H54 (cell line): ENCODE data around the gene BABAM2.
"Not testable (repeated sequence)": the region's sequence is repeated elsewhere in the genome, so short reads cannot be mapped to it uniquely, and the experiment has no call there.

Source experiments
- DNase-seq: peaks from one replicate; pipeline ENCODE4 v3.0.0; 2011; ENCODE audit warnings: low spot score, mixed read lengths; ENCODE audit not compliant: insufficient read length
- FAIRE-seq: peaks from 3 replicates; lab custom pipeline; 2011; peaks lifted over from hg19 to GRCh38; lab: Jason Lieb, UNC
- POLR2A ChIP-seq: IDR thresholded peaks from 2 replicates; pipeline ENCODE4 v1.6.1; 2011; ENCODE audit warnings: low read depth, mild to moderate bottlenecking, low read length

The BABAM2 gene

GRCh38 chr2:27955384-27956161 lies 65.0 kb downstream of the BABAM2 start:
- TF ChIP-seq POLR2A: no peak
- DNase-seq: no peak
- peak; percentile 81 for FAIRE-seq

- no peak for TF ChIP-seq POLR2A
- no peak for DNase-seq
- FAIRE-seq: peak; percentile 66
These were observed 66.4 kb downstream of the BABAM2 start for GRCh38 chr2:27956888-27957287.

- FAIRE-seq (peak; percentile 58), DNase-seq (no peak)
These were observed 68.3 kb downstream of the BABAM2 start for GRCh38 chr2:27958711-27959378.

GRCh38 chr2:27959496-27959895 lies 69.0 kb downstream of the BABAM2 start:
- FAIRE-seq: peak; percentile 89
- DNase-seq: no peak
- no peak for TF ChIP-seq POLR2A

More at GRCh38 chr2:27958711-27959378, 68.3 kb downstream of the BABAM2 start:
- no peak for TF ChIP-seq POLR2A

- peak; percentile 99 for FAIRE-seq
- TF ChIP-seq POLR2A: no peak
- peak; percentile 20 for DNase-seq
These were observed 69.8 kb downstream of the BABAM2 start for GRCh38 chr2:27960237-27960912.

- peak; percentile 93 for FAIRE-seq
- DNase-seq: no peak
These were observed 71.5 kb downstream of the BABAM2 start for GRCh38 chr2:27962006-27962405.

GRCh38 chr2:27963472-27963871 lies 72.9 kb downstream of the BABAM2 start:
- no peak for DNase-seq
- FAIRE-seq: no peak
- no peak for TF ChIP-seq POLR2A

More at GRCh38 chr2:27962006-27962405, 71.5 kb downstream of the BABAM2 start:
- TF ChIP-seq POLR2A: no peak

- FAIRE-seq: no peak
- TF ChIP-seq POLR2A: no peak
- DNase-seq: no peak
These were observed 73.5 kb downstream of the BABAM2 start for GRCh38 chr2:27964067-27964466.

- DNase-seq (no peak), FAIRE-seq (no peak)
These were observed 75.3 kb downstream of the BABAM2 start for GRCh38 chr2:27965841-27966240.

GRCh38 chr2:27966466-27966865 lies 75.9 kb downstream of the BABAM2 start:
- TF ChIP-seq POLR2A: no peak
- FAIRE-seq (peak; percentile 48), DNase-seq (no peak)

More at GRCh38 chr2:27965841-27966240, 75.3 kb downstream of the BABAM2 start:
- no peak for TF ChIP-seq POLR2A

- DNase-seq (no peak), FAIRE-seq (no peak)
- TF ChIP-seq POLR2A: no peak
These were observed 76.5 kb downstream of the BABAM2 start for GRCh38 chr2:27967076-27967475.

- DNase-seq, FAIRE-seq: not testable (repeated sequence)
These were observed 77.5 kb downstream of the BABAM2 start for GRCh38 chr2:27968045-27968444.

- not testable (repeated sequence) for FAIRE-seq, DNase-seq
These were observed 78.4 kb downstream of the BABAM2 start for GRCh38 chr2:27968957-27969356.

GRCh38 chr2:27972311-27972710 lies 81.8 kb downstream of the BABAM2 start:
- FAIRE-seq: no peak

More at GRCh38 chr2:27972311-27972710, 81.8 kb downstream of the BABAM2 start:
- DNase-seq: no peak
- TF ChIP-seq POLR2A: no peak
